WI38 (cell line): ENCODE data around the gene METTL16.

Experiments used
- H3K4me3 ChIP-seq: 2 replicates; pipeline ENCODE4 v1.5.1; 2011; ENCODE audit warnings: low read depth, mild to moderate bottlenecking, control low read depth, low read length
- TF ChIP-seq, protein P1 (sequence below): IDR thresholded peaks from 2 replicates; pipeline ENCODE4 v1.5.1; 2012; ENCODE audit warnings: low read depth, mild to moderate bottlenecking, control low read depth, low read length

Gene METTL16

DNA sequence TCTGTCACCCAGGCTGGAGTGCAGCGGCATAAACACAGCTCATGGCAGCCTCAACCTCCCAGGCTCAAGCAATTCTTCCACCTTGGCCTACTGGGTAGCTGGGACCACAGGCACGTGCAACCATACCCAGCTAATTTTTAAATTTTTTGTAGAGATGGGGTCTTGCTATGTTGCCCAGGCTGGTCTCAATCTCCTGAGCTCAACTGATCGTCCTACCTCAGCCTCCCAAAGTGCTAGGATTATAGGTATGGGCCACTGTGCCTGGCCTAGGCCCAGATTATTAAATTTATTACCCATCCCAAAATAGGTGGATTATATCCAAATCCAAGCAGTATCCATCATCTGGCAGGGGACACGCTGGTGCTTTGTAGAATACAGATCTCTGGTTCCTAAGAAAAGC lies 53.8 kb downstream of the METTL16 start:
- no peak overlapping the region for H3K4me3 ChIP-seq
- TF ChIP-seq, protein P1, sequence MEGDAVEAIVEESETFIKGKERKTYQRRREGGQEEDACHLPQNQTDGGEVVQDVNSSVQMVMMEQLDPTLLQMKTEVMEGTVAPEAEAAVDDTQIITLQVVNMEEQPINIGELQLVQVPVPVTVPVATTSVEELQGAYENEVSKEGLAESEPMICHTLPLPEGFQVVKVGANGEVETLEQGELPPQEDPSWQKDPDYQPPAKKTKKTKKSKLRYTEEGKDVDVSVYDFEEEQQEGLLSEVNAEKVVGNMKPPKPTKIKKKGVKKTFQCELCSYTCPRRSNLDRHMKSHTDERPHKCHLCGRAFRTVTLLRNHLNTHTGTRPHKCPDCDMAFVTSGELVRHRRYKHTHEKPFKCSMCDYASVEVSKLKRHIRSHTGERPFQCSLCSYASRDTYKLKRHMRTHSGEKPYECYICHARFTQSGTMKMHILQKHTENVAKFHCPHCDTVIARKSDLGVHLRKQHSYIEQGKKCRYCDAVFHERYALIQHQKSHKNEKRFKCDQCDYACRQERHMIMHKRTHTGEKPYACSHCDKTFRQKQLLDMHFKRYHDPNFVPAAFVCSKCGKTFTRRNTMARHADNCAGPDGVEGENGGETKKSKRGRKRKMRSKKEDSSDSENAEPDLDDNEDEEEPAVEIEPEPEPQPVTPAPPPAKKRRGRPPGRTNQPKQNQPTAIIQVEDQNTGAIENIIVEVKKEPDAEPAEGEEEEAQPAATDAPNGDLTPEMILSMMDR, result no peak

DNA sequence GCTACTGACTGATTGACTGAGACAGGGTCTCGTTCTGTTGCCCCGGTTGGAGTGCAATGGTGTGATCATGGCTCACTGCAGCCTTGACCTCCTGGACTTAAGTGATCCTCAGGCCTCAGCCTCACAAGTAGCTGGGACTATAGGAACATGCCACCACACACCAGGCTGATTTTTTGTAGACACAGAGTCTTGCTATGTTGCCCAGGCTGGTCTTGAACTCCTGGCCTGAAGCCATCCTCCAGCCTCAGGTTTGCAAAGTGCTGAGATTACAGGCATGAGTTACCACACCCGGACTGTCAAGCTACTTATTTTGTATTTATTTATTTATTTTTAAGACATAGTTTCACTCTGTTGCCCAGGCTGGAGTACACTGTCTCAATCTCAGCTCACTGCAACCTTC lies 55.2 kb downstream of the METTL16 start:
- TF ChIP-seq, protein P1, result no peak
- H3K4me3 ChIP-seq, result no peak overlapping the region

DNA sequence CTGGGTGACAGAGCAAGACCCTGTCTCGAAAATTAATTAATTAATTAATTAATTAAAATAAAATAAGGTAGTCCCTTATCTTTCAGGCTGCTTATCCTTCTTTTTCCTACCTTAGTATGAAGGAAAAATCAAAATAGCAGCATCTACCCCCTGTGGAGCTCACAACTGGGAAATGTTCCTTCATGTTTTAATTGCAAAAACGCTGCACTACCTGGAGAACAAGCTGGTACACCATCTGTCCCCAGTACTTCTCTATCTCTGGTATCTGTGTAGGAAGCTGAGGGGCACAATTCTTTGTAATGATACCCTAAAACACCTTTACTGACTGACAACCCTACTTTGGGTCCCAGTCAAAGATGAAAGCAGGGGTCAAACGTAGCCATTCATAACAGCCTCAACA lies 55.7 kb downstream of the METTL16 start:
- no peak overlapping the region for H3K4me3 ChIP-seq
- TF ChIP-seq, protein P1, result no peak

DNA sequence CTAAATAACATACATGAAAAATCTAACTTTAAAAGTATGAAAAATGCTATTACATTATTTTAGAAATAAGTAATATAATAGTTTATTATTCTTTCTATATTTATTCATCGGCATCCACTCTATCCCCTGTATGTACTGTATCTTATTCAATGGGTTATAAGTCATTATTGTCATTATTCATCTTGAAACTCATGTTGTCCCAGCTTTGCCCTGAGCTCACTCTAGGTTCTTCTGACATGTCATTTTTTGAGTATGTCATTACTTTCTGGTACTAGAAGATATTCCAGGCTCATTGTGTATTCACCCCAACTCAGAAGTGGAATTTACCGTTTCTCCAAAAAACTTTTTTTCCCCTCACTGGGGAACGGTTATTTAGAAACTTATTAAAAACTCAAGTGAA lies 57.8 kb downstream of the METTL16 start:
- TF ChIP-seq, protein P1, result no peak

DNA sequence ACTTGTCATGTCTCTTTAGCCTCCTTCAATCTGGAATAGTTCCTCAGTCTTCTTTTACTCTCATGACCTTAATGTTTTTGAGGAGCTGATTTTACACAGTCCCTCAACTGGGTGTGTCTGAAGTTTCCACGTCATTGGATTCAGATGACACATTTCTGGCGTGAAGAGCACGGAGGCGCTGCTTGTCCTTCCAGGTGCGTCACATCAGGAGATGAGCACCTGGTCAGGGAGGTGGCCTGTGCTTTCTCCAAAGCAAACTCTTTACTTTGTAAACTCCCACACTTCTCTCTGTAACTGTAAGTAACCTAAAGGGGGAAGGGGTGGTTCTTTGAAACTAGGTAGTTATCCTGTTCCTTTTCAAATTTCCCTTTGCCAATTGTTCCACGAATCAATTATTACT lies 58.4 kb downstream of the METTL16 start:
- TF ChIP-seq, protein P1, result no peak
- H3K4me3 ChIP-seq, result no peak overlapping the region

More for the DNA sequence above, 57.8 kb downstream of the METTL16 start:
- no peak overlapping the region for H3K4me3 ChIP-seq

DNA sequence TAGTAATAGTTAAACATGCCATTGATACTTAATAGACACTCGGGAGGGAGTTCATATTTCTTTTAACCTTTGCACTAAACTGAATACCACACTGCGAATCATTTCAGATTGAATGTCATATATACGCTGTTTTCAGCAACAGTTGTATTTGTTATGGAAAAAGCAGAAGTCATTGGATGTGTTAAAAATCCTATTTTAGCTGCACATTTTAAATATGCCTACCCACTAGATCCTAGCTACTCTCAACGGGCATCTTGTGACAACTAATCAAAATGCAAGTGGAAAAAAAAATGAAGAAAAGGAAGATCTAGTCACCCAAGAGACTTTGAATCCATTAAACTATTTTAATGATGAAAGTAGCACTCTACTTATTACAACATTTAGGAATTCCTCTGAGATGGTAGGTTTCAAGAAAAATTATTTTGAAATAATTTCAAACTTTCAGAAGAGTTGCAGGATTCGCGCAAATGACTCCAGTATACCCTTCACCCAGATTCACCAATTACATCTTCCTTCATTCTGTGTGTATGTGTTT lies 59.4 kb downstream of the METTL16 start:
- TF ChIP-seq, protein P1, result no peak
- H3K4me3 ChIP-seq, result no peak overlapping the region

DNA sequence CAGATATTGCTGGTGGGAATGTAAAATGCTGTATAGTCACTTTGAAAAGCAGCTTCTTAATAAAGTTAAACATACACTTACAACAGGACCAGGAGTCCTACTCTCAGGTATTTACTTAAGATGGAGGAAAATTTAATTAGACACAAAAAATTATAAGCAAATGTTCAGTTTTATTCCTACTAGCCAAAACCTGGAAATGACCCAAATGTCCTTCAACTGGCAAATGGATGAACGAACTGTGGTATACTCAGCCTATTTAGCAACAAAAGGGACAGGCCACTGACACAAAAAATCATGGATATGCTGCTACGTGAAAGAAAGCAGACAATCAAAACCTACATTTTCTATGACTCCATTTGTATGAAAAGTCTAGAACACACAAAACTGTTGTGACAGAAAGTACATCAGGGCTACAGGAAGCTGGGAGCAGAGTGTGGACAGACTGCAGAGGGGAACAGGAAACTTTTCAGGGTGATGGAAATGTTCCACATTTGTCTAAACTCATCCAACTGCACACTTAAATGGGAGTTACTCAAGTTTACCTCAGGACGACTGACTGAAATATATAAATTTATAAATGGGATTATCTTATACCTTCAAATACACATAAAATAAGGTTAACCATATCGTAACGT lies 61.6 kb downstream of the METTL16 start:
- TF ChIP-seq, protein P1, result no peak
- no peak overlapping the region for H3K4me3 ChIP-seq
